ENCODE data around the gene CDKN3.
A peak's percentile ranks its signal among the peaks of the same experiment; 100 is the strongest.

CDKN3 gene

GRCh38 chr14:54396493-54397335, at the start of gene CDKN3:
Gene CDKN3, plus strand, starts transcription at chr14:54397007. Its CDS starts 62 bp downstream, at chr14:54397069.
- DNase-seq, result peak; percentile 97 to 98

- DNase-seq, result no peak
These were observed 49.8 kb upstream of the CDKN3 start for GRCh38 chr14:54347044-54347443.

- DNase-seq, result peak in 1 of 2 donors; percentile 37
These were observed 48.7 kb upstream of the CDKN3 start for GRCh38 chr14:54348001-54348611.

DNA sequence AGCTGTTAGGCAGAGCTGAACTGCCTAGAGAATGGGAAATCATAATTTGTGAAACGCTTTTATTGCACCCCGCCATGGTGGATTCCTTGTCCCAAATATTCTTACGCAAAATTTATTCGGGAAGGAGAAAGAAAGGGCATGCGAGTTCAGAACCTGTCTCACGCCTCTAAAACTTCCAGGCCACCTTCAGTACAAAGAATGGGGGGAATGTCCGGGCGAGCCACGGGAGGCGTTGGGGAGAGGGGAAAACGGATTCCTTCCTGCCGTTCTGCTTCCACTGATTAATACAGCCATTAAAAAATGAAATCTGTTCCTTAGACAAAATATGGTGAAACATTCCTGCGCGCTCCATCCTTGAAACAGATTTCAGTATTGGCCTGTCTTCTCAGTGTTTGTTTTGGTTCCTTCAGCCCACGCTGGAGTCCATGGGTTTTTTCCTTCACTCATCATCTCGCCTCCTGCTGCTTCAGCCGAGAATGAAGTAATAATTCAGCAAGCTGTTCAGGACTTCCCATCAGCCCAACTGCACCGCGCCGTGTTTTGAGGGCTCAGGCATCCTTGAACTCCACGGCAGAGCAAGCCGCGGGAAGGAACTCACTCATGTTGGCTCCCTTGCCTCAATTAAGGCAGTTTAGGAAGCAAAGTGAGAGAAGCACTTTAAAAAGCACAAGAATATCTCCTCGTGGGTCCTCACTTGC, 47.7 kb upstream of the CDKN3 start:
- no peak for DNase-seq

DNA sequence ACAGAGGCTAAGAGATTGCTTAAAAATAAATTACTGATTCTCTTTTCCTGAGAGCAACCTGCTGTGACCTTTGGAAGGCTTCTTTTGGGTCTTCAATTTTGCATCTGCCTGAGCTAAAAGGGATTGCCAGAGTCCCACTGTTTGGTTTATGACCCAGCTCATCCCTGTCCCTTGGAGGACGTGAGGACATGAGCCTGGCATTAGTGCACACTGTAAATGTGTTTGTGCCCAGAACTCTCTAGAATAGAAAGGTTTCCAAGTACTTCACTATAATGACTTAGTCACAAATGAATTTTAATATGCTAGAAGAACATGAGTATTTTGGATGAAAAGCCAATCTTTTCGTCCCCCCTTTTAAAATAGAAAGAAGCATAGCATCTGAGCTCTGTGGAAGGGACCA, 47.1 kb upstream of the CDKN3 start:
- no peak for DNase-seq

GRCh38 chr14:54350203-54350602, 46.6 kb upstream of the CDKN3 start:
- no peak for DNase-seq

- no peak for DNase-seq
These were observed 43.5 kb upstream of the CDKN3 start for GRCh38 chr14:54353266-54353665.

DNA sequence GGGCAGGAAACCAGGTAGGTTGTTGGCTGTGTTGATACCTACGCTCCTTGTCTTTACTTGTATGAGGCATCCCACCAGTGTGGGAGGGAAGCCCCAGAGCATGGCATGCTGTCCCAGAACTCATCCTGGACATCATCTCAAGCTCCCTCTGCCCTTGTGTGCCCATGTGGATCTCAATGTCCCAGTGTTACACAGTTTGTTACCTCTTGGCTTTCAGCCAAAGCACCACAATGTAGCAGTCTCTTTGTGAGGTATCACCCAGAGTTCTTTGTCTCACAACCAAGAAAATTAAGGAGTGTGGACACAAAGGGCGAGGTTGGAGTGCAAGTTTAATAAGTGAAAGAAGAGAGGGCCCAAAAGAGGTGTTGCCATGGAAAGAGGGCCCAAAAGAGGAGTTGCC, 43.1 kb upstream of the CDKN3 start:
- no peak for DNase-seq

DNA sequence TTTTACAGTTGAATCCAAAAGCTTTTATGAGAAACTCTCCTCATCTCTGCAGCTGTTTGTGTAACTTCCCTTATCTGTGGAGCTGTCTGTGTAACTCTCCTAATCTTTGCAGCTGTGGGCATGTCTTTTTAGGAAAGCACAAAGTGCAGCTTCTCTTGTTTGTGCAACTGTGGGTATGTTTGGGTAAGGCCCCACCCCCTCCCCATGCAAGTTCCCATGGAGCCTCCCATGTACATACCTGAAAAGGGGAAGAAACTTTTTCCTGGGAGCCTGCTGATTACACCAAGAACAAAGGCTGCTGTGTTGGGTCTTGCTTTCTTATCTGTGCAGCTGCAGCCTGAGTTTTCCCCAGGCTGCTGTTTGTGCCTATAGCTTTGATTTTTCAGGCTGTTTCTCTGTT, 42.7 kb upstream of the CDKN3 start:
- no peak for DNase-seq

DNA sequence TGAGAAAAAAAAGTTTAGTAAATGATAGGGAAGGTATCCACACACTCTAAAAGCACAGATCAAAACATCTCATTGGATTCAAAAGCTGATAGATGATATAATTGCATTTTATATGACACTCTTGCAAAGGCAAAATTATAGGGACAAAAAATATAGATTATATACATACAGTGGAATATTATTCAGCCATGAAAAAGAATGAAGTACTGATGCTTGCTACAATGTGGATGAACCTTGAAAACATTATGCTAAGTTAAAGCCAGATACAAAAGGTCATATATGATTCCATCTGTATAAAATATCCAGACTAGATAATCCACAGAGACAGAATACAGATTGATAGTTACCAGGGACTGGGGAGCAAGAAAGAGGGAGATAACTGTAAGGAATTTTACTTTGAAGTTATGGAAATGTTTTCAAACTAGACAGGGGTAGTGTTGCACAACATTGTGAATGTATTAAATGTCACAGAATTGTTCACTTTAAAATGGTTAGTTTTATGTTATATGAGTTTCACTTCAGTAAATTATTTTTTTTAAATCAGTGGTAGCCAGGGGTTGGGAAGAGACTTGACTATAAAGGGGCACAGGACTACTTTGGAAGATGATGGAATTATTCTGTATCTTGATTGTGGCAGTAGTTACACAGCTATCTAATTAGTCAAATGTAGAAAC, 41.7 kb upstream of the CDKN3 start:
- no peak for DNase-seq

DNA sequence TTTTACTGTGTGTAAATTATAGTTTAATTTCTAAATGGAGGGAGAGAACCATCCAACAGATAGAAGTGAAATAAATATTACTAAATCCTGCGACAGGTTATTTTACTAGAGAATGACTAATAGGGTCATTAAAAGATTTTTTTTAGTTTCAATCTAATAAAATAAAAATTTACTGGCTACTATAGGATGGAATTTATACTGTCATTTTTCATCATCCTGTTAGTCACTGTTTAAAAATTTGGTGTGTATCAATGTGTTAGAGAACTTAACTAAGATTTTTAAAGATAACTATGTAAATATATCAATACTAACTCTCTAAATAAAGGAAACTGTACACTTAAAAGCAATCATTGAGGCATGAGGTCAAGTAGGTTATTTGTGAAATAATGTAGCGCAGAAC, 41.1 kb upstream of the CDKN3 start:
- no peak for DNase-seq

GRCh38 chr14:54356172-54356571, 40.6 kb upstream of the CDKN3 start:
- DNase-seq, result no peak

- DNase-seq, result no peak
These were observed 36.1 kb upstream of the CDKN3 start for GRCh38 chr14:54360667-54361066.

GRCh38 chr14:54362089-54362504, 34.7 kb upstream of the CDKN3 start:
- no peak for DNase-seq

GRCh38 chr14:54362759-54363437, 33.9 kb upstream of the CDKN3 start:
- DNase-seq, result no peak

DNA sequence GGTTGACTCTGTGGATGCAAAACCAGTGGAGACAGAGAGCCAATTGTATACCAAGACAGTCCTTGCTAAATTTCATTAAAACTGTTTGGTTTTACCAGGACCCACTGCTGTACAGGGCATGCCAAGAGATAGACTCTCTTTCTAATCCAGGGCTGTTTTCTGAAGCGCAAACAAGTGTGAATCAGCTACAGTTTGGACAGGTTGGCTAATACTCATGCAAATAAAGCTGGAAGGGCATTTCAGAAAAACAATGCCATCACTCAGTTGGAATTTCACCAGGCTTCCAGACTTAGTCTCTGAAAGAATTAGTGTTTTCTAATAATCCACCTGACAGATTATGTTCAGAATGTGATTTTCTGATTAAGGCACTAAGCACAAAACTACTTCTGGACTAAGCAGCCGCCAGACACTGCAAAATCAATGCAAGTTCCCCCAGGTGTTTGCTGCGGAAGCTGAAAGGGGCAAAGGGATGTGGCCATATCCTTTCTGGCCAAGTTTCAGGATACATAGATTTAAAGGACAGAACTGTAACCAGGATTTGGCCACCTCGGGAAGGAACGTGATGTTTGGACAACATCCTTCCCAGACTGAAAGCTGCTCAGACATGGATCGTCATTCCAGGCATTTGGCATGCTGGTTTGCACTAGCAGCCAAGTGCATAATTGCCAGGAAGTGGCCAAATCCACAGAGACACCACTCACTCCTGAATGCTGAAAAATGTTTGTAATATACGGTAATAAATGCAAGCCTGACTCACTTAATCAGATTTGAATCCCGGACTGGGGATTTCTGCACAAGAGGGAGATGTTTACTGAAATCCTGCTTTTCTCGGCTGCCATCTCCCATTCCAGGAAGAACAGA, 32.0 kb upstream of the CDKN3 start:
- DNase-seq, result no peak

- DNase-seq, result peak; percentile 26 to 49
These were observed 29.8 kb upstream of the CDKN3 start for GRCh38 chr14:54366736-54367735.

GRCh38 chr14:54368291-54368690, 28.5 kb upstream of the CDKN3 start:
- DNase-seq, result no peak

DNA sequence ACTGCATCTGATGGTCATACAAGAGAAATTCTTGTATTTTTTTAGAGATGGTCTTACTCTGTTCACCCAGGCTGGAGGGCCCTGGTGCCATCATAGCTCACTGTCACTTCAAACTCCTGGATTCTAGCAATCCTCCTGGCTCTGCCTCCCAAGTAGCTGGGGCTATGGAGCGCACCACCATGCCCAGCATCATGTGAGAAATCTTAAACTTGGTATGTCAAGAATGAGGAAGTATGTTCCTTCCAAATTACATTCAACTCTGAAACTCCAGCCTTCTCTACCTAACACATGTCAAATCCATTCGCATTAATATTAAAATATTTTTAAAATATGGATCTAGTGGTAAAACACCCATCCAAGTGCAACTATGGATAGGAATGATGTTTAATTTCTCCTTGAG, 27.5 kb upstream of the CDKN3 start:
- no peak for DNase-seq

Data from CD4-positive, alpha-beta T cell treated with Interferon alpha-2 for 1 hour (primary cell).